GM04504 (cell line): ENCODE results near the gene AKT1.

Experiments
- DNase-seq: peaks from one replicate; pipeline ENCODE4 v3.0.0-alpha.2; 2012; ENCODE audit warnings: low read depth

Gene AKT1

DNA sequence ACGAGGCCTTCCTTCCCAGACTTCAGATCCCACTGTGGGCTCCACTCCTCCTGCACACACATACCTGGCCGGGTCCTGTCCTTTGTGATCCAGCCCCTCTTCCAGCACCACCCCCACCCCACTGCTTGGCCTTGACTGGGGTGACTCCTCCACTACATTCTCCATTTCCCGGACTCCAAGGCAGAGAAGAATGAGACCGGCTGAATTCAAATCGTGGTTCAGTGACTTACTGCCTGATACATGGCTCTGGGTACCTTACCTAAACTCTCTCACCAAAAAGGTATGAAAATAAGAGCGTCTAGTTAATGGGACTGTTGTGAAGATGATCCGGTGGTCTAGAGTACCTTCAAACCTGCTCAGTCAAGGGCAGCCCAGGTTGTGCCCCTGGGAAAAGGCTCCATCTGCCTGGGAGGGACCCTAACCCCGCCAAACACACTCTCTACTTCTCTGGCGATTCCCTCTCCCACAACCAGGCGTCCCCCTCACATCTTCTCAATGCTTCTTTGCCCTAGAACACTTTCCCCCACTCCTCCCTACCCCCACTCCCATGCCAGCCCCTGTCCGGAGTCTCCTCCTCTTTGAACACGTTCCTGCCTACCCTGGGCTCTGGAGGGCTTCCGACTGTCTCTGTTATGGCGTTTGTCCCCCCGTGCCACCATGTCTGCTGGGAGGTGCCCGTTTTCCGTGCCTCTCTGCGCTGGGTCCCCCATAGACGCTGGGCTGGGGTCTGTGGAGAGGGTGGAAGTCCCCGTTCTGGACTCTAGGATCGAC, 3.9 kb upstream of the AKT1 start:
- no peak for DNase-seq

GRCh38 chr14:104798300-104799243, 3.0 kb upstream of the AKT1 start:
- no peak for DNase-seq

DNA sequence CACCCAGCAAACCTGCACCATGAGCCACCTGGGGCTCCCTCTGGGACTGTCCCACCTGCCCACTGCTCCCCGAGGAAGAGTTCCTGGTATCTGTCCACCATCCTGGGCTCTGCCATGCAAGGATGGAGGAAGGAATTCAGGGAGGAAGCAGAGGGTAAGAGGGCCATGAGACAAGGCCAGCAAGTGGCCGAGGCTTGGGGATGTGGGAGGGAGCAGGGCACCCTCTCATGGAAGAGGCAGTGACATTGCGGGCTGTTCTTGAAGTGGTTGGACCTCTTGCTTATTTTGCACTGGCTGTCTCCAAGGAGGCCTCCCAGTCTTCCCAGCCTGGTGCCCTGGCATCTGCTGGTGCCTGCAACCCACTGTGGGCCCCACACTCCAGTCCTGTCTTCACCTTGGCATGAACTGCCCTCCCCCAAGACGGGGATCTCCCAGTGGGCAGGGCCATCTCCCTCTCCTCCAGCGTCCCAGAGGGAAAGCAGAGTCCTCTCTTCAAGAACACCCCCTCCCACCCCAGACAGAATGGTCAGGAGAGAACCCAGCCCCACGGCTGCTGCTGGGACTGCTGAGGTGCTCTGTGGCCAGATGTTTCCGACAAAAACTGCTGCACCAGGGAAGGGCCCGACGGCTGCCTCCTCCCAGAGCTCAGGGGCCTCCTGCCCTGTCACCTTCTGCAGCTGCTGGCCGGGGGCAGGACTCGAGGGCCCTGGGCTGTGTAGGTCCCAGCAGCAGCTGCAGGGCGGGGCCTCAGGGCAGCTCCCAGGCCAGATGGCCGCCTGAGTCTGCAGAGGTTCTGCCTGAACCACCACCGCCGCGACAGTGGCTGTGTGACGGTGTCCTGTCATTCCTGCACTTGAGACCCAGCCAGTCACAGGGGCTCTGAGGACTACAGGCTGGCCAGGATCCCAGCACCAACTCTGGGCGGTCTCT, 1.8 kb upstream of the AKT1 start:
- DNase-seq: no peak

DNA sequence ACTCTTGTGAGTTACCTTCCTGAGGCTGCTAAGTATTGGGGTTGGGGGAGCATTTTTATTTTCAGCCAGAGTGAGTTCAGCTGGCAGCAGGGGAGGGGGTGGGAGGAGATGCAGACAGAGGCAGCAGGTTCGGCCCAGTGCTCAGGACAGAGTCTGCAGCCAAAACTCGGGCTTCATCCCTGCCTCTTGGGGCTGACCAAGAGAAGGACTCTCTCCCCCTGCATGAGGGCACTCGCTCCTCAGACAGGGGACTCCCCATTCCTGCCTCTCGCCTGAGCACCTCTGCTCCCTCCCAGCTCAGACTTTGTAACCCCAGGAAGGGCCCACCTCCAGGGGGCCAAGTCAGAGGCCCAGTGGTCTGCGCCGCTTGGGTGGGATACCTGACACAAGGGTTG, 1.1 kb upstream of the AKT1 start:
- DNase-seq: no peak

- DNase-seq: no peak
Observed at GRCh38 chr14:104795781-104796686, 486 bp upstream of the AKT1 start.

- DNase-seq: no peak
Observed at GRCh38 chr14:104794631-104794992, 936 bp downstream of the AKT1 start.

GRCh38 chr14:104794099-104794498, 1.4 kb downstream of the AKT1 start:
- DNase-seq: no peak

- no peak for DNase-seq
Observed at GRCh38 chr14:104793703-104793959, 1.9 kb downstream of the AKT1 start.

GRCh38 chr14:104792945-104793702, 2.4 kb downstream of the AKT1 start:
- no peak for DNase-seq

DNA sequence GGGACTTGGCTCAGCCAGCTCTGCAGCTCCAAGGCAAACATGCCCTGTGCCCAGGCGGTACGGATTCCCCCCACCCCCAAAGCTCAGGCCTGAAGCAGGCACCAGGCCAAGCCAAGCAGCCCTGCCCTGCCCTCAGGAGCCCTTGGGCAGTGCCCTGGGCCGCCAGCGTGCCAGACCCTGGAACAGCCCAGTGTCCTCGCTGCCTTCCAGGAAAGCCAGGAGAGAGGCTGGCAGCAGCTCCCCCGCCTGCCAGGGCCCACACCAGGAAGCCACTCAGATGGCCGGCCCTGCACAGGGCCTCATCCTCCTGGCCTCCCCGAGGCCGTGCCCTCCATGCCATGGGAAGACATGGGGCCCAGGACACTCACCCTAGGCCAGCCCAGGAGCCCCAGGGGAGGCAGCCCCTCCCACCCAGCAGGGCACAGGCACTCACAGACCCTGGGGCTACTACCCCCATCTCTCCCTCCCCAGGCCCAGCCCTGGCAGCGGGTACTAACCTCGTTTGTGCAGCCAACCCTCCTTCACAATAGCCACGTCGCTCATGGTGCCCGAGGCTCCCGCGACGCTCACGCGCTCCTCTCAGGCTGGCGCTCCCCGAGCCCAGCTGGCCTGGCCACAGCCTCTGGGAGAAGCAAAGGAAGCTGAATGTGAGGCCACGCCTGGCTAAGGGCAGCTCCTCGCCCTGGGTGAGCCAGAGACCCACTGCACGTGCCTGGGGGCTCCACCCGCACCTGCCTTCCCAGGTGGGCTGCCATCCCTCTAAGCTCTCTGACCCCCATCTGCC, 3.3 kb downstream of the AKT1 start:
- DNase-seq: no peak

- no peak for DNase-seq
Observed at GRCh38 chr14:104791425-104791824, 4.1 kb downstream of the AKT1 start.

- DNase-seq: no peak
Observed at GRCh38 chr14:104789752-104790743, 5.5 kb downstream of the AKT1 start.

GRCh38 chr14:104788873-104789663, 6.5 kb downstream of the AKT1 start:
- DNase-seq: no peak

DNA sequence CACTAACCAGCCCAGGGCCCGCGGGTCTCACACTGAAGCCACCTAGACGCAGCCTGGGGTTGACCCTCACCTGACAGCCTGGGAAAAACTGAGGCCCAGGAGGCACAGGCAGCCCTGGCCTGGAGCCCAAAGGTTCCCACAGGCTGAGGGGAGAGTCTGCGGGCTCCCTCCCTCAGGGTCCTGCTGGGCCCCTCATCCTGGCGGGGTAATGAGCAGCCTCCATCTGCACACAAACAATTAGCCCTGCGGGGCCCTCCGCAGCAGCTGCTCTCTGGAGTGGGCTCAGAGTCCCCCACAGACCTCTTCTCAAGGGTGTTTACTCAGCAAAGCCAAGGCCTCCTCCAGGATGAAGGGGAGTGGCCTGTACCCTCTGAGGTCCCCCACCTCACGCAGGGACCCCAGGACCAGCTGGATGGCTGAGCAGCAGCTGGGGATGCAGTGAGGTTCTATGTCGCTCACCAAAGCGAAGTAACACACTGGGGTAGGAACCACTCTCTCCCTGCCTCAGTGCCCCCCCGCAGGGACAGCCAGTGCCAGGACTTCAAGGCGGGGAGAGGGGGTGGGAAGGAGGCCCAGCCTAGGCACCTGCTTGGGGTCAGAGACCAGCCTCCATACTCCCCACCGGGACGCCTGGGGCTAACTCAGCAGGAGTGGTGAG, 7.3 kb downstream of the AKT1 start:
- no peak for DNase-seq

DNA sequence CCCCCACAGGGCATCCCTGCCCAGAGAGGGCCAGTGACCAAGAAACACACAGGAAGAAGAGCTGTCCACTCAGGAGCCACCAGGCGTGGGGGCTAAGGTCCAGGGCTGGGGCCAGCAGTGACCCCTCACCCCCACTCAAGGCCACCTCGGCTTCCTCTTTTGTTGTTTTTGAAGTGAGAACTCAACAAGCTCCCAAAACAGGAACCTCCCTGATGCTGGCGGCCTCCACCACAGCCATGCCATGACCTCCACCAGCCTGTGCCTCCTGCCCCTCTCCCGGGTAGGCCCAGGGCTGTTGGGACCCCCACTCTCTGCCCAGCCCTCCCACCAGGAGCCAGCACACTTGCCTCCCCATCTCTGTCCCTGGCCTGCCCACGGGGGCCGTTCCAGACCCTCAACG, 7.8 kb downstream of the AKT1 start:
- DNase-seq: no peak

DNA sequence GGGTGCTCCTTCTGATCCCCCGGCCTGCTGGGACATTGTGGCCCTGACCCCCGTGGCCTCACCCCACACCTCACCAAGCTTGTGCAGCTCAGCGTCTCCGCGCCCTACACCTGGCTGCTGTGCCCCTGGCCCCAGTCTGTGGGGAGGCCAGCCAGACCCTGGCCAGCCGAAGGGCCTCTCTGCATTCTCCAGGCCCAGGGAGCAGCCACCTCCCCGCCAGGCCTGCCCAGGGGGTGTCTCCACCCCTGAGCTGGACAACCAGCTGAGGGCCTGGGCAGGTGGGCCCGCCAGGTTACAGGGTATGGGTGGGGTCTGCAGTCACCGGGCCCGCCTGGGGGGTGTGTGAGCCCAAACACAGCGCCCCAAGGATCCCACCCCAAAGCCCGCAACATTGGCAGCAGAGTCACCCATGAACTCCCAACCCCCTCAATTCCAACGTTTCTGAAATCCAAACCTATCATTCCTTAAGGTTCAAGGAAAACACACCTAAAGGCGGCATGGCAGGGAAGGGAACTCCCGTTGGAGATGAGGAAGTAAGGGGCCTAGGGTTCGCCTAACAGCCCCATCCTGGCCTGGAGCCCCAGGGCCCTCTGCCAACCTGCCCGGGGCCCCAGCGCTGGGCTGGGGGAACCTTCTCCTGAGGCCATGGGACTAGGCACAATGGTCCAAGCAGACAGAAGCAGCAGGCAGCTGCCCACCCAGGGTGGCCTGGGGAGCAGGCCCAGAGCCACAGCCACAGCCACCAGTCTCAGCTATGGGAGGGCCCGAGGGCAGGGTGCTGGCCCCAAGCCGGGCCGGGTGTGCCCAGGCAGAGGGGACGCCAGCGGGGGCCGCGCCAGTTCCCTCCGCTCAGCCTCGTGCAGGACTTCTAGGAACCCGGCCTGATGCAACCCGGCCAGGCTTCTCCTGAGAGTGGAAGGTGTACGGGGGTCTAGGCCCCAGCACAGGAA, 8.5 kb downstream of the AKT1 start:
- DNase-seq: no peak
